Sigmoid colon (tissue), 4 donors: ENCODE results near the gene PRMT7.

Experiments used
- POLR2A ChIP-seq, 2 donors: fragments of 450-650 bp; IDR thresholded peaks; one replicate each; pipeline ENCODE4 v1.6.1; 2016; ENCODE audit warnings: antibody characterized with exemption in 2 of 2, mild to moderate bottlenecking in 2 of 2, moderate library complexity in 2 of 2
- POLR2AphosphoS5 ChIP-seq, 4 donors: sonication (generic); formaldehyde crosslinking; IDR thresholded peaks; one replicate each; pipeline ENCODE4 v1.6.1; 2017; ENCODE audit warnings: antibody characterized with exemption in 4 of 4

GRCh38 chr16:68270353-68270752 lies 40.5 kb upstream of the PRMT7 start:
- TF ChIP-seq POLR2A (IDR thresholded peaks at IDR 0.05) (no peak), POLR2AphosphoS5 (IDR thresholded peaks at IDR 0.05) (no peak)
